Endothelial cell of umbilical vein (primary cell): ENCODE results near the gene CDC14B.

Experiments used
- CTCF ChIP-seq, 2 donors: IDR thresholded peaks; 1 replicate in 1 of 2; 2 replicates in 1 of 2; pipeline ENCODE4 v1.5.1; 2011; ENCODE audit warnings: low read length in 2 of 2, mild to moderate bottlenecking in 2 of 2, moderate library complexity in 2 of 2, control low read depth in 1 of 2, inconsistent platforms in 1 of 2, low read depth in 1 of 2; ENCODE audit not compliant: insufficient read depth in 1 of 2; ENCODE audit errors: extremely low read depth in 1 of 2
- EZH2 ChIP-seq: IDR thresholded peaks from 2 replicates; pipeline ENCODE4 v1.6.1; 2012; ENCODE audit warnings: borderline replicate concordance, low read depth, mild to moderate bottlenecking, moderate library complexity, low read length, inconsistent platforms; ENCODE audit not compliant: severe bottlenecking
- GATA2 ChIP-seq: IDR thresholded peaks from 2 replicates; pipeline ENCODE4 v1.7.0; 2011; ENCODE audit warnings: low read depth, mild to moderate bottlenecking, moderate library complexity, mixed read lengths, low read length; ENCODE audit not compliant: insufficient read length, insufficient read depth
- MAX ChIP-seq: IDR thresholded peaks from 2 replicates; pipeline ENCODE4 v1.6.1; 2011; ENCODE audit not compliant: insufficient read depth, insufficient read length
- POLR2A ChIP-seq: IDR thresholded peaks from 2 replicates; pipeline ENCODE4 v1.6.1; 2012; ENCODE audit warnings: low read depth, mild to moderate bottlenecking, control low read depth, low read length
- POLR2AphosphoS5 ChIP-seq: IDR thresholded peaks from 2 replicates; pipeline ENCODE4 v1.6.1; 2012; ENCODE audit warnings: low read depth, mild to moderate bottlenecking, control low read depth, low read length, moderate library complexity; ENCODE audit not compliant: insufficient read depth

GRCh38 chr9:96567203-96567700 lies 52.4 kb downstream of the CDC14B start:
- TF ChIP-seq CTCF (IDR thresholded peaks at IDR 0.05; ENCODE audit: extremely low read depth in 1 of 2, insufficient read depth in 1 of 2, low read depth in 1 of 2, low read length in 2 of 2) (no peak), POLR2A (no peak), MAX (no peak), POLR2AphosphoS5 (no peak), EZH2 (no peak), GATA2 (no peak)
